WTC11 (cell line): ENCODE results near the gene KRT33A.

ENCODE experiments used
- IRF2 ChIP-seq: sonication (generic); formaldehyde crosslinking; IDR thresholded peaks from 2 replicates; pipeline ENCODE4 v1.8.0; 2022; ENCODE audit warnings: low read depth, missing genetic modification reagents, borderline replicate concordance
- TF ChIP-seq, protein P1 (sequence below): fragments of 200-600 bp; IDR thresholded peaks from 2 replicates; pipeline ENCODE4 v1.8.0; 2022; ENCODE audit warnings: antibody characterized with exemption

GRCh38 chr17:41377546-41377945 lies 26.9 kb upstream of the KRT33A start:
- TF ChIP-seq IRF2 (CRISPR knock-in tag) = no peak
- TF ChIP-seq, protein P1, sequence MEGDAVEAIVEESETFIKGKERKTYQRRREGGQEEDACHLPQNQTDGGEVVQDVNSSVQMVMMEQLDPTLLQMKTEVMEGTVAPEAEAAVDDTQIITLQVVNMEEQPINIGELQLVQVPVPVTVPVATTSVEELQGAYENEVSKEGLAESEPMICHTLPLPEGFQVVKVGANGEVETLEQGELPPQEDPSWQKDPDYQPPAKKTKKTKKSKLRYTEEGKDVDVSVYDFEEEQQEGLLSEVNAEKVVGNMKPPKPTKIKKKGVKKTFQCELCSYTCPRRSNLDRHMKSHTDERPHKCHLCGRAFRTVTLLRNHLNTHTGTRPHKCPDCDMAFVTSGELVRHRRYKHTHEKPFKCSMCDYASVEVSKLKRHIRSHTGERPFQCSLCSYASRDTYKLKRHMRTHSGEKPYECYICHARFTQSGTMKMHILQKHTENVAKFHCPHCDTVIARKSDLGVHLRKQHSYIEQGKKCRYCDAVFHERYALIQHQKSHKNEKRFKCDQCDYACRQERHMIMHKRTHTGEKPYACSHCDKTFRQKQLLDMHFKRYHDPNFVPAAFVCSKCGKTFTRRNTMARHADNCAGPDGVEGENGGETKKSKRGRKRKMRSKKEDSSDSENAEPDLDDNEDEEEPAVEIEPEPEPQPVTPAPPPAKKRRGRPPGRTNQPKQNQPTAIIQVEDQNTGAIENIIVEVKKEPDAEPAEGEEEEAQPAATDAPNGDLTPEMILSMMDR = no peak
